OCI-LY7 (cell line): ENCODE data around the gene MPPED1. TPM values are rescaled to one million over a fixed set of nuclear protein-coding genes. Genes with fewer than 3 reads are reported as not detected.

Experiments
- BruUV-seq: library from RNA; stranded (reverse); fragments of 400-500 nt; replicated peaks from 2 replicates; lab custom pipeline; 2021; lab: Mats Ljungman, UMichigan
- CTCF ChIA-PET: fragments of 300-600 bp; sonication (Branson Sonifier 250); formaldehyde crosslinking; loops from one replicate; lab custom pipeline; 2022; ENCODE audit warnings: antibody characterized with exemption; ENCODE audit not compliant: unreplicated experiment; lab: Charles Lee
- POLR2A ChIA-PET: fragments of 300-600 bp; sonication (Branson Sonifier 250); formaldehyde crosslinking; loops from one replicate; lab custom pipeline; 2022; ENCODE audit warnings: antibody characterized with exemption; lab: Charles Lee
- DNase-seq: peaks from one replicate; pipeline ENCODE4 v3.0.0-alpha.2; 2015; ENCODE audit warnings: low spot score
- H2AFZ ChIP-seq: fragments of 200-600 bp; sonication (generic), shearing (Covaris generic); 2 replicates; pipeline ENCODE4 v1.6.1; 2014; ENCODE audit warnings: mild to moderate bottlenecking, antibody characterized with exemption, low read length, moderate library complexity
- H3K27ac ChIP-seq: fragments of 200-600 bp; sonication (generic); 2 replicates; pipeline ENCODE4 v1.5.1; 2014; ENCODE audit warnings: mixed run types, low read depth, mild to moderate bottlenecking, moderate library complexity, low read length, inconsistent platforms; ENCODE audit not compliant: poor library complexity, severe bottlenecking
- H3K36me3 ChIP-seq: fragments of 200-600 bp; sonication (generic); 2 replicates; pipeline ENCODE4 v1.6.1; 2014; ENCODE audit warnings: mild to moderate bottlenecking, antibody characterized with exemption, low read length, moderate library complexity, mixed read lengths; ENCODE audit not compliant: insufficient read depth
- H3K4me1 ChIP-seq: fragments of 200-600 bp; sonication (generic); 2 replicates; pipeline ENCODE4 v1.5.1; 2014; ENCODE audit warnings: mild to moderate bottlenecking, low read length; ENCODE audit not compliant: insufficient read depth, poor library complexity, severe bottlenecking
- H3K4me2 ChIP-seq: fragments of 200-600 bp; sonication (generic); 2 replicates; pipeline ENCODE4 v1.6.1; 2014; ENCODE audit warnings: mild to moderate bottlenecking, low read length
- H3K4me3 ChIP-seq: fragments of 200-600 bp; sonication (generic); 2 replicates; pipeline ENCODE4 v1.5.1; 2014; ENCODE audit warnings: mild to moderate bottlenecking, low read depth, low read length; ENCODE audit not compliant: poor library complexity, severe bottlenecking
- H3K79me2 ChIP-seq: fragments of 200-600 bp; sonication (generic); 2 replicates; pipeline ENCODE4 v1.6.1; 2016; ENCODE audit warnings: low read depth, mild to moderate bottlenecking, low read length, moderate library complexity, mixed read lengths; ENCODE audit not compliant: insufficient read depth
- H3K9me2 ChIP-seq: fragments of 200-600 bp; sonication (generic); 2 replicates; pipeline ENCODE4 v1.6.1; 2016; ENCODE audit warnings: mild to moderate bottlenecking, low read length, mixed read lengths; ENCODE audit not compliant: insufficient read depth
- H3K9me3 ChIP-seq: fragments of 200-600 bp; sonication (generic); 2 replicates; pipeline ENCODE4 v1.6.1; 2014; ENCODE audit warnings: mild to moderate bottlenecking, mixed run types, low read length, mixed read lengths
- H4K20me1 ChIP-seq: fragments of 200-600 bp; sonication (generic); 2 replicates; pipeline ENCODE4 v1.6.1; 2014; ENCODE audit warnings: mild to moderate bottlenecking, antibody characterized with exemption, low read length, moderate library complexity, mixed read lengths; ENCODE audit not compliant: insufficient read depth
- CTCF ChIP-seq: fragments of 200-600 bp; sonication (generic); conservative IDR thresholded peaks from 2 replicates; pipeline ENCODE4 v1.5.1; 2014; ENCODE audit warnings: mild to moderate bottlenecking, antibody characterized with exemption, low read length, moderate library complexity, mixed read lengths
- EZH2phosphoT487 ChIP-seq: fragments of 200-600 bp; sonication (generic); IDR thresholded peaks from 2 replicates; pipeline ENCODE4 v1.6.1; 2018; ENCODE audit warnings: low read depth, borderline replicate concordance, mild to moderate bottlenecking, mixed run types, antibody characterized with exemption, low read length, moderate library complexity, mixed read lengths
- intact Hi-C: fragments of 100-400 bp; cut with micrococcal nuclease; formaldehyde crosslinking; loops from one replicate; pipeline ENCODE4 v1.10.0; 2022; ENCODE audit not compliant: unreplicated experiment
- total RNA-seq, 2 experiments: library from RNA; depleted of rRNA in 1 of 2; stranded (reverse); fragments of >200 nt in 1 of 2; shearing (Covaris generic) in 1 of 2; gene quantifications; 2 replicates each; pipeline ENCODE4 v1.2.3, GENCODE V29; 2014 to 2022

The MPPED1 gene
- total RNA-seq, 2 experiments from 2014 or later: not detected

- Histone ChIP-seq H3K79me2 (no peaks in the 10 kb centered on the region), H3K9me2 (no peaks in the 10 kb centered on the region), H3K9me3 (no peaks in the 10 kb centered on the region), H3K4me1 (no peaks in the 10 kb centered on the region), H4K20me1 (no peaks in the 10 kb centered on the region), H3K4me2 (no peak overlapping the region), H3K36me3 (no peaks in the 10 kb centered on the region), H2AFZ (no peak overlapping the region), H3K27ac (no peak overlapping the region), H3K4me3 (no peak overlapping the region)
- ChIA-PET CTCF (no interaction called here), POLR2A (no interaction called here)
- no TSS peak for BruUV-seq
- TF ChIP-seq CTCF: no peak
- no peak for TF ChIP-seq EZH2phosphoT487
- DNase-seq: no peak
- intact Hi-C loops: no loop called here
These were observed 2.8 kb upstream of the MPPED1 start for GRCh38 chr22:43409046-43409445.

- H3K9me2 ChIP-seq: no peaks in the 10 kb centered on the region
- H3K4me1 ChIP-seq: no peaks in the 10 kb centered on the region
- no peaks in the 10 kb centered on the region for H3K9me3 ChIP-seq
- no peak overlapping the region for H3K4me2 ChIP-seq
- no peak overlapping the region for H3K4me3 ChIP-seq
- ChIA-PET POLR2A (no interaction called here), CTCF (no interaction called here)
- no peak overlapping the region for H3K27ac ChIP-seq
- intact Hi-C loops: no loop called here
- no peaks in the 10 kb centered on the region for H3K36me3 ChIP-seq
- no peak for TF ChIP-seq CTCF
- TF ChIP-seq EZH2phosphoT487: no peak
- H4K20me1 ChIP-seq: no peaks in the 10 kb centered on the region
- no peak overlapping the region for H2AFZ ChIP-seq
- no TSS peak for BruUV-seq
- H3K79me2 ChIP-seq: no peaks in the 10 kb centered on the region
- no peak for DNase-seq
These were observed 2.0 kb upstream of the MPPED1 start for GRCh38 chr22:43409800-43410199.

- TF ChIP-seq EZH2phosphoT487: no peak
- TF ChIP-seq CTCF: no peak
- no peak overlapping the region for H3K4me3 ChIP-seq
- no peak for DNase-seq
- no TSS peak for BruUV-seq
- H3K9me2 ChIP-seq: no peaks in the 10 kb centered on the region
- no peaks in the 10 kb centered on the region for H4K20me1 ChIP-seq
- H3K9me3 ChIP-seq: no peaks in the 10 kb centered on the region
- ChIA-PET CTCF (no interaction called here), POLR2A (no interaction called here)
- no peak overlapping the region for H3K27ac ChIP-seq
- H3K79me2 ChIP-seq: no peaks in the 10 kb centered on the region
- H2AFZ ChIP-seq: no peak overlapping the region
- H3K4me2 ChIP-seq: no peak overlapping the region
- intact Hi-C loops: no loop called here
- H3K36me3 ChIP-seq: no peaks in the 10 kb centered on the region
- no peaks in the 10 kb centered on the region for H3K4me1 ChIP-seq
These were observed 560 bp upstream of the MPPED1 start for GRCh38 chr22:43411040-43411868.
